Activated T-cell treated with anti-CD3 and anti-CD28 coated beads, Interleukin-2, amount 50 U/mL, for 24 hours (primary cell): ENCODE measurements around the gene ZNF236.
"Not testable (repeated sequence)": the region's sequence is repeated elsewhere in the genome, so short reads cannot be mapped to it uniquely, and the experiment has no call there.

Experiments used
- DNase-seq: peaks from one replicate; pipeline ENCODE4 v3.0.0-alpha.2; 2020
- H3K27ac Mint-ChIP-seq: 2 replicates; pipeline ENCODE4 v1.8.0; 2020; ENCODE audit warnings: mild to moderate bottlenecking, mixed read lengths
- H3K27me3 Mint-ChIP-seq: 2 replicates; pipeline ENCODE4 v1.8.0; 2020; ENCODE audit warnings: mixed read lengths
- H3K36me3 Mint-ChIP-seq: 2 replicates; pipeline ENCODE4 v1.8.0; 2020; ENCODE audit warnings: low read depth, mixed read lengths
- H3K4me1 Mint-ChIP-seq: 2 replicates; pipeline ENCODE4 v1.8.0; 2020; ENCODE audit warnings: low read depth, mixed read lengths
- H3K4me3 Mint-ChIP-seq: 2 replicates; pipeline ENCODE4 v1.8.0; 2020; ENCODE audit warnings: mild to moderate bottlenecking, moderate library complexity, mixed read lengths
- H3K9me3 Mint-ChIP-seq: 2 replicates; pipeline ENCODE4 v1.8.0; 2020; ENCODE audit warnings: mixed read lengths

Gene ZNF236

GRCh38 chr18:76953156-76953555 lies 130.8 kb downstream of the ZNF236 start:
- no peak overlapping the region for H3K4me3 Mint-ChIP-seq
- H3K4me1 Mint-ChIP-seq: peaks cover 32% of the 10 kb centered on the region
- DNase-seq: no peak
- peaks cover 90% of the 10 kb centered on the region for H3K36me3 Mint-ChIP-seq
- no peaks in the 10 kb centered on the region for H3K9me3 Mint-ChIP-seq
- H3K27ac Mint-ChIP-seq: peak overlapping the region; percentile 34
- H3K27me3 Mint-ChIP-seq: no peaks in the 10 kb centered on the region

- H3K36me3 Mint-ChIP-seq: peaks cover 90% of the 10 kb centered on the region
- no peak overlapping the region for H3K4me3 Mint-ChIP-seq
- no peak overlapping the region for H3K27ac Mint-ChIP-seq
Measured at GRCh38 chr18:76953583-76954233, 131.4 kb downstream of the ZNF236 start.

GRCh38 chr18:76955524-76956170 lies 133.3 kb downstream of the ZNF236 start:
- Mint-ChIP-seq H3K36me3 (peaks cover 92% of the 10 kb centered on the region), H3K4me3 (no peak overlapping the region), H3K9me3 (no peaks in the 10 kb centered on the region), H3K27ac (no peak overlapping the region), H3K4me1 (peaks cover 18% of the 10 kb centered on the region), H3K27me3 (no peaks in the 10 kb centered on the region)
- no peak for DNase-seq

More at GRCh38 chr18:76953583-76954233, 131.4 kb downstream of the ZNF236 start:
- no peaks in the 10 kb centered on the region for H3K9me3 Mint-ChIP-seq
- H3K27me3 Mint-ChIP-seq: no peaks in the 10 kb centered on the region
- peaks cover 26% of the 10 kb centered on the region for H3K4me1 Mint-ChIP-seq
- no peak for DNase-seq

GRCh38 chr18:76956648-76957047 lies 134.3 kb downstream of the ZNF236 start:
- Mint-ChIP-seq H3K4me1 (peaks cover 11% of the 10 kb centered on the region), H3K27ac (no peak overlapping the region), H3K36me3 (peaks cover 92% of the 10 kb centered on the region), H3K27me3 (no peaks in the 10 kb centered on the region), H3K4me3 (no peak overlapping the region), H3K9me3 (no peaks in the 10 kb centered on the region)
- DNase-seq: no peak

- H3K27me3 Mint-ChIP-seq: no peaks in the 10 kb centered on the region
- no peak overlapping the region for H3K27ac Mint-ChIP-seq
- H3K36me3 Mint-ChIP-seq: peaks cover 93% of the 10 kb centered on the region
- no peak for DNase-seq
- H3K4me1 Mint-ChIP-seq: peaks cover 15% of the 10 kb centered on the region
- H3K9me3 Mint-ChIP-seq: no peaks in the 10 kb centered on the region
- no peak overlapping the region for H3K4me3 Mint-ChIP-seq
Measured at GRCh38 chr18:76957384-76958355, 135.3 kb downstream of the ZNF236 start.

GRCh38 chr18:76958692-76959341 lies 136.5 kb downstream of the ZNF236 start:
- H3K27ac Mint-ChIP-seq: no peak overlapping the region
- H3K4me1 Mint-ChIP-seq: peaks cover 26% of the 10 kb centered on the region
- H3K9me3 Mint-ChIP-seq: no peaks in the 10 kb centered on the region
- no peaks in the 10 kb centered on the region for H3K27me3 Mint-ChIP-seq
- H3K4me3 Mint-ChIP-seq: no peak overlapping the region
- no peak for DNase-seq
- H3K36me3 Mint-ChIP-seq: peaks cover 93% of the 10 kb centered on the region

- Mint-ChIP-seq H3K36me3 (peaks cover 92% of the 10 kb centered on the region), H3K9me3 (no peaks in the 10 kb centered on the region), H3K4me1 (peaks cover 31% of the 10 kb centered on the region)
Measured at GRCh38 chr18:76959605-76960004, 137.2 kb downstream of the ZNF236 start.

GRCh38 chr18:76960528-76961035 lies 138.2 kb downstream of the ZNF236 start:
- H3K36me3 Mint-ChIP-seq: peaks cover 97% of the 10 kb centered on the region
- no peak overlapping the region for H3K27ac Mint-ChIP-seq
- no peaks in the 10 kb centered on the region for H3K27me3 Mint-ChIP-seq
- no peak for DNase-seq
- no peak overlapping the region for H3K4me3 Mint-ChIP-seq
- peaks cover 35% of the 10 kb centered on the region for H3K4me1 Mint-ChIP-seq
- no peaks in the 10 kb centered on the region for H3K9me3 Mint-ChIP-seq

More at GRCh38 chr18:76959605-76960004, 137.2 kb downstream of the ZNF236 start:
- no peak for DNase-seq
- H3K27me3 Mint-ChIP-seq: no peaks in the 10 kb centered on the region
- H3K4me3 Mint-ChIP-seq: no peak overlapping the region
- no peak overlapping the region for H3K27ac Mint-ChIP-seq

DNA sequence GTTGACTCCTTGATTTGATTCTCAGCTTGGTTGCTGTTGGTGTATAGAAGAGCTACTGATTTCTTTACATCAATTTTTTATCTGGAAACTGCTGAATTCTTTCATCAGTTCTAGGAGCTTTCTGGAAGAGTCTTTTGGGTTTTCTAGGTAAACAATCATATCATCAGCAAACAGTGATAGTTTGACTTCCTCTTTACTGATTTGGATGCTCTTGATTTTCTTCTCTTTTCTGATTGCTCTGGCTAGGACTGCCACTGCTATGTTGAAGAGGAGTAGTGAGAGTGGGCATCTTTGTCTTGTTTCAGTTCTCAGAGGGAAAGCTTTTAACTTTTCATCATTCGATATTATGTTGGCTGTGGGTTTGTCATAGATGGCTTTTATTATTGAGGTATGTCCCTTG lies 140.5 kb downstream of the ZNF236 start:
- H3K4me3 Mint-ChIP-seq: no peak overlapping the region
- H3K4me1 Mint-ChIP-seq: peaks cover 28% of the 10 kb centered on the region
- H3K9me3 Mint-ChIP-seq: no peaks in the 10 kb centered on the region
- H3K36me3 Mint-ChIP-seq: peaks cover 75% of the 10 kb centered on the region
- H3K27ac Mint-ChIP-seq: peak overlapping the region; percentile 39
- no peaks in the 10 kb centered on the region for H3K27me3 Mint-ChIP-seq
- DNase-seq: no peak

GRCh38 chr18:76963936-76964335 lies 141.6 kb downstream of the ZNF236 start:
- H3K4me3 Mint-ChIP-seq: no peak overlapping the region
- no peak for DNase-seq
- H3K9me3 Mint-ChIP-seq: no peaks in the 10 kb centered on the region
- no peaks in the 10 kb centered on the region for H3K27me3 Mint-ChIP-seq
- peaks cover 28% of the 10 kb centered on the region for H3K4me1 Mint-ChIP-seq
- H3K27ac Mint-ChIP-seq: peak overlapping the region; percentile 5
- peaks cover 68% of the 10 kb centered on the region for H3K36me3 Mint-ChIP-seq

GRCh38 chr18:76965555-76966151 lies 143.3 kb downstream of the ZNF236 start:
- not testable (repeated sequence) for H3K9me3 Mint-ChIP-seq, DNase-seq, H3K4me3 Mint-ChIP-seq, H3K27ac Mint-ChIP-seq, H3K27me3 Mint-ChIP-seq
- peaks cover 28% of the 10 kb centered on the region for H3K4me1 Mint-ChIP-seq
- peaks cover 56% of the 10 kb centered on the region for H3K36me3 Mint-ChIP-seq

- H3K4me3 Mint-ChIP-seq, H3K27me3 Mint-ChIP-seq, DNase-seq, H3K9me3 Mint-ChIP-seq, H3K27ac Mint-ChIP-seq: not testable (repeated sequence)
- Mint-ChIP-seq H3K36me3 (peaks cover 45% of the 10 kb centered on the region), H3K4me1 (peaks cover 31% of the 10 kb centered on the region)
Measured at GRCh38 chr18:76967299-76967698, 144.9 kb downstream of the ZNF236 start.

GRCh38 chr18:76967721-76968472 lies 145.5 kb downstream of the ZNF236 start:
- H3K27ac Mint-ChIP-seq: no peak overlapping the region
- H3K27me3 Mint-ChIP-seq: no peaks in the 10 kb centered on the region
- DNase-seq: no peak
- H3K4me3 Mint-ChIP-seq: no peak overlapping the region
- H3K36me3 Mint-ChIP-seq: peaks cover 39% of the 10 kb centered on the region
- H3K9me3 Mint-ChIP-seq: no peaks in the 10 kb centered on the region
- H3K4me1 Mint-ChIP-seq: peaks cover 27% of the 10 kb centered on the region
